C4-2B (cell line): ENCODE measurements around the gene RAB18.

Experiments
- CTCF ChIP-seq: fragments of 450-650 bp; conservative IDR thresholded peaks from 2 replicates; pipeline ENCODE4 v1.5.1; 2017; ENCODE audit warnings: mild to moderate bottlenecking
- ZFX ChIP-seq: fragments of 450-650 bp; IDR thresholded peaks from 2 replicates; pipeline ENCODE4 v1.6.1; 2017

DNA sequence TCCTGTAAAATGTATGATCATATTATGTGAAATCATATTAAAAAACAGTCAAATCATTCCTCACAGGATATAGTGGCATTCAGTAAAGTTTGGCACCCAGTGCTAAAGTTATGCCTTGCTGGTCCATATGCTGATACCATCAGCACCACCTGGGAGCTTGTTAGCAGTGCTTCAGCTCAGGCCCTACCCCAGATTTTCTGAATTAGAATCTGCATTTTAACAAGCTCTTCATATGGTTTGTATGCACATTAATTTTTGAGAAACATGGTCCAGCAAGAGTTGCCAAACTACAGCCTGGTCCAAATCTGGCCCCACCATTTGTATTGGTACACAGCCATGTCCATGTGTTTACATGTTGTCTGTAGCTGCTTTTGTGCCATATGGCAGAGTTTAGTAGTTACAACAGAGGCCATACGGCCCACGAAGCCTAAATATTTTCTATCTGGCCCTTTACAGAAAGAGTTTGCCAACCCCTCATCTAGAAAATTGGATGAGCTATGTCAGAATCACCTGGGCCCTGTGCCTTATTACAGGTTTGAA lies 30.1 kb downstream of the RAB18 start:
- no peak for TF ChIP-seq CTCF
- TF ChIP-seq ZFX: no peak
